IMR-90 (cell line): ENCODE data around the gene CPEB1. TPM values are rescaled to one million over a fixed set of nuclear protein-coding genes. Genes with fewer than 3 reads are reported as not detected.
A peak's percentile ranks its signal among the peaks of the same experiment; 100 is the strongest.

ENCODE experiments used
- ATAC-seq: fragments of 200-7000 bp; cut with Tn5 transposase; 2 replicates; pipeline ENCODE4 v1.9.1; 2020; ENCODE audit warnings: low read depth, mild to moderate bottlenecking, moderate library complexity
- BruUV-seq: library from RNA; stranded (reverse); fragments of 400-500 nt; replicated peaks from 2 replicates; lab custom pipeline; 2021; lab: Mats Ljungman, UMichigan
- CTCF ChIA-PET: fragments of 300-600 bp; formaldehyde crosslinking; extraction: SDS; loops from one replicate; lab custom pipeline; 2021; ENCODE audit warnings: antibody characterized with exemption; lab: Yijun Ruan, JAX
- POLR2A ChIA-PET: fragments of 300-600 bp; sonication (Branson Sonifier 250); formaldehyde crosslinking; loops from one replicate; lab custom pipeline; 2022; ENCODE audit warnings: antibody characterized with exemption; ENCODE audit not compliant: unreplicated experiment; lab: Charles Lee
- DNase-seq: peaks from one replicate; pipeline ENCODE4 v3.0.0; 2013
- H2AFZ ChIP-seq: replicated peaks from 2 replicates; pipeline ENCODE3; 2013; ENCODE audit warnings: low read length, mild to moderate bottlenecking; ENCODE audit not compliant: poor library complexity
- H2AK5ac ChIP-seq: 2 replicates; pipeline ENCODE4 v1.6.1; 2013; ENCODE audit warnings: low read depth, low read length, inconsistent platforms
- H2AK9ac ChIP-seq: replicated peaks from 2 replicates; pipeline ENCODE3; 2013; ENCODE audit warnings: mild to moderate bottlenecking, low read depth, low read length, moderate library complexity; ENCODE audit not compliant: poor library complexity
- H2BK120ac ChIP-seq: 2 replicates; pipeline ENCODE4 v1.6.1; 2013; ENCODE audit warnings: low read depth, low read length, inconsistent platforms
- H2BK15ac ChIP-seq: 3 replicates; pipeline ENCODE4 v1.6.1; 2013; ENCODE audit warnings: low read depth, low read length, inconsistent platforms
- H2BK20ac ChIP-seq: 2 replicates; pipeline ENCODE4 v1.6.1; 2013; ENCODE audit warnings: low read depth, mild to moderate bottlenecking, inconsistent platforms, low read length, moderate library complexity
- H2BK5ac ChIP-seq: 2 replicates; pipeline ENCODE4 v1.6.1; 2013; ENCODE audit warnings: mild to moderate bottlenecking, low read depth, low read length, inconsistent platforms; ENCODE audit not compliant: poor library complexity, severe bottlenecking
- H3K14ac ChIP-seq: replicated peaks from 2 replicates; pipeline ENCODE4 v1.6.1; 2013; ENCODE audit warnings: low read depth, low read length, inconsistent platforms
- H3K18ac ChIP-seq: 2 replicates; pipeline ENCODE4 v1.6.1; 2013; ENCODE audit warnings: low read depth, low read length, control low read depth
- H3K23ac ChIP-seq: 2 replicates; pipeline ENCODE4 v1.6.1; 2013; ENCODE audit warnings: low read depth, low read length, inconsistent platforms
- H3K27ac ChIP-seq: 2 replicates; pipeline ENCODE4 v1.5.1; 2013; ENCODE audit warnings: mild to moderate bottlenecking, control low read depth, low read length; ENCODE audit not compliant: insufficient read depth
- H3K27me3 ChIP-seq: 2 replicates; pipeline ENCODE4 v1.6.1; 2013; ENCODE audit warnings: low read length; ENCODE audit not compliant: control insufficient read depth, insufficient read depth
- H3K36me3 ChIP-seq: 2 replicates; pipeline ENCODE4 v1.6.1; 2013; ENCODE audit warnings: low read length, mixed read lengths; ENCODE audit not compliant: control insufficient read depth, insufficient read depth
- H3K4ac ChIP-seq: 2 replicates; pipeline ENCODE4 v1.6.1; 2013; ENCODE audit warnings: low read depth, low read length, inconsistent platforms
- H3K4me1 ChIP-seq: 2 replicates; pipeline ENCODE4 v1.6.1; 2013; ENCODE audit warnings: low read length, mixed read lengths; ENCODE audit not compliant: control insufficient read depth, insufficient read depth
- H3K4me2 ChIP-seq: 2 replicates; pipeline ENCODE4 v1.6.1; 2013; ENCODE audit warnings: low read depth, mild to moderate bottlenecking, control low read depth, low read length, moderate library complexity
- H3K4me3 ChIP-seq: 2 replicates; pipeline ENCODE4 v1.5.1; 2013; ENCODE audit warnings: low read depth, mild to moderate bottlenecking, control low read depth, low read length, moderate library complexity; ENCODE audit not compliant: insufficient read depth
- H3K56ac ChIP-seq: 2 replicates; pipeline ENCODE4 v1.6.1; 2013; ENCODE audit warnings: low read length, inconsistent platforms; ENCODE audit not compliant: insufficient read depth; ENCODE audit errors: extremely low read depth
- H3K79me1 ChIP-seq, 2 experiments: 2 replicates each; pipeline ENCODE4 v1.6.1; 2013; ENCODE audit warnings: low read length in 2 of 2, inconsistent platforms in 1 of 2, low read depth in 1 of 2
- H3K9ac ChIP-seq: 2 replicates; pipeline ENCODE4 v1.6.1; 2013; ENCODE audit warnings: low read depth, low read length, control low read depth
- H3K9me1 ChIP-seq: 2 replicates; pipeline ENCODE4 v1.6.1; 2013; ENCODE audit warnings: low read length, inconsistent platforms; ENCODE audit not compliant: insufficient read depth
- H3K9me3 ChIP-seq: 2 replicates; pipeline ENCODE4 v1.6.1; 2013; ENCODE audit warnings: low read length; ENCODE audit not compliant: control insufficient read depth, insufficient read depth
- H4K20me1 ChIP-seq: 2 replicates; pipeline ENCODE4 v1.6.1; 2013; ENCODE audit warnings: low read length, inconsistent platforms; ENCODE audit not compliant: insufficient read depth
- H4K5ac ChIP-seq: 2 replicates; pipeline ENCODE4 v1.6.1; 2013; ENCODE audit warnings: mild to moderate bottlenecking, low read depth, low read length, control low read depth
- H4K8ac ChIP-seq, 2 experiments: 2 replicates each; pipeline ENCODE4 v1.6.1; 2013; ENCODE audit warnings: low read depth in 2 of 2, low read length in 2 of 2, control low read depth in 1 of 2, inconsistent platforms in 1 of 2
- H4K91ac ChIP-seq: 2 replicates; pipeline ENCODE4 v1.6.1; 2013; ENCODE audit warnings: low read depth, low read length, inconsistent platforms; ENCODE audit not compliant: insufficient read depth
- CEBPB ChIP-seq: IDR thresholded peaks from 2 replicates; pipeline ENCODE4 v1.6.1; 2012; ENCODE audit warnings: low read depth, low read length, improper control_type of control experiment
- CHD1 ChIP-seq: IDR thresholded peaks from 2 replicates; pipeline ENCODE4 v1.6.1; 2012; ENCODE audit warnings: low read depth, low read length, improper control_type of control experiment
- ELK1 ChIP-seq: fragments of 150-350 bp; IDR thresholded peaks from 2 replicates; pipeline ENCODE4 v1.6.1; 2016; ENCODE audit warnings: low read depth, mild to moderate bottlenecking, low read length, moderate library complexity, borderline replicate concordance
- FOS ChIP-seq: fragments of 150-350 bp; IDR thresholded peaks from 2 replicates; pipeline ENCODE4 v1.6.1; 2016; ENCODE audit warnings: low read depth, low read length
- MAZ ChIP-seq: IDR thresholded peaks from 2 replicates; pipeline ENCODE4 v1.6.1; 2012; ENCODE audit warnings: low read depth, mild to moderate bottlenecking, low read length, improper control_type of control experiment, moderate library complexity, borderline replicate concordance
- MXI1 ChIP-seq: IDR thresholded peaks from 2 replicates; pipeline ENCODE4 v1.6.1; 2012; ENCODE audit warnings: low read depth, mild to moderate bottlenecking, low read length, moderate library complexity, borderline replicate concordance
- RAD21 ChIP-seq: IDR thresholded peaks from 2 replicates; pipeline ENCODE4 v1.6.1; 2012; ENCODE audit warnings: low read length, improper control_type of control experiment
- SMC3 ChIP-seq: fragments of 150-350 bp; IDR thresholded peaks from 2 replicates; pipeline ENCODE4 v1.6.1; 2016; ENCODE audit warnings: low read depth, mild to moderate bottlenecking, antibody characterized with exemption, low read length, moderate library complexity
- WGBS, 2 experiments: methylation state at CpG; one replicate each; pipeline versions ENCODE4 v1.1.5 to v1.1.7; 2013; ENCODE audit warnings: missing lambda C conversion rate in 2 of 2; ENCODE audit not compliant: insufficient read length in 1 of 2; ENCODE audit errors: extremely low coverage in 2 of 2; 5-methylcytosine and 5-hydroxymethylcytosine counted together
- dilution Hi-C: fragments of 300-500 bp; cut with HindIII; formaldehyde crosslinking; loops from one replicate; pipeline ENCODE4 v1.14.3; 2018; ENCODE audit warnings: low sequenced_read_pairs; ENCODE audit not compliant: unreplicated experiment
- in situ Hi-C: fragments of 300-500 bp; cut with MboI; formaldehyde crosslinking; loops from 3 replicates; pipeline ENCODE4 v1.14.3; 2019; ENCODE audit warnings: low sequenced_read_pairs, inconsistent platforms, mixed read lengths
- intact Hi-C: fragments of 100-400 bp; cut with micrococcal nuclease; formaldehyde crosslinking; loops from 2 replicates; pipeline ENCODE4 v1.10.0; 2022
- polyA plus RNA-seq, 3 experiments: library from polyadenylated mRNA; depleted of rRNA; stranded (reverse); fragments of >200 nt; gene quantifications; 2 replicates each; pipeline ENCODE4 v1.2.3, GENCODE V29; 2012; ENCODE audit warnings: low replicate concordance in 1 of 3
- total RNA-seq: library from RNA; depleted of rRNA; stranded (reverse); fragments of >200 nt; gene quantifications from 2 replicates; pipeline ENCODE4 v1.2.3, GENCODE V29; 2012

Gene CPEB1
- total and polyA plus RNA-seq, 2 of the 4 experiments (the other 2 are of a cell fraction): 8.9 to 12.5 TPM

GRCh38 chr15:82539691-82540054 lies 107.5 kb downstream of the CPEB1 start:
- Histone ChIP-seq H2AFZ (peak overlapping the region; percentile 95), H3K27me3 (no peaks in the 10 kb centered on the region), H4K5ac (peak overlapping the region; percentile 56), H2BK5ac (peak overlapping the region; percentile 79), H3K9me1 (no peaks in the 10 kb centered on the region), H3K27ac (peak overlapping the region; percentile 83), H3K9ac (peak overlapping the region; percentile 98), H3K36me3 (peaks cover 36% of the 10 kb centered on the region), H3K23ac (peak overlapping the region; percentile 79), H3K4me2 (peak overlapping the region; percentile 87), H2BK120ac (no peak overlapping the region), H3K56ac (peak overlapping the region; percentile 85), H2BK20ac (no peak overlapping the region), H3K4me3 (peak overlapping the region; percentile 99), H2BK15ac (no peak overlapping the region), H3K14ac (peak overlapping the region; percentile 66), H3K18ac (0 out of 2 replicates have a peak overlapping the region, but pooled peaks have one; percentile 13), H2AK9ac (peak overlapping the region; percentile 68), H3K4me1 (peaks cover 6% of the 10 kb centered on the region), H4K91ac (peak overlapping the region; percentile 70), H3K4ac (peak overlapping the region; percentile 93), H4K20me1 (peaks cover 50% of the 10 kb centered on the region), H2AK5ac (peak overlapping the region; percentile 88), H3K79me1 (peaks cover 35 to 51% of the 10 kb centered on the region in 2 experiments), H3K9me3 (no peaks in the 10 kb centered on the region), H4K8ac (peak overlapping the region; percentile 66 to 83)
- in situ Hi-C loops (loop anchor here (10.0 kb wide), 3 partner anchors 165 to 465 kb away; no protein-coding TSS in a partner anchor), intact Hi-C loops (loop anchor here (1.0 to 10.0 kb wide), 4 partner anchors 108 to 461 kb away; partner anchors contain the start of genes AP3B2 and CPEB1), dilution Hi-C loops (no loop called here)
- ChIA-PET POLR2A (no interaction called here), CTCF (interaction anchor here (1.9 kb wide), 1 partner anchor 9 kb away, joined by 6 read pairs; no protein-coding TSS in a partner anchor)
- ATAC-seq (no peak), DNase-seq (no peak)
- no TSS peak for BruUV-seq
- TF ChIP-seq CEBPB (no peak), CHD1 (no peak), FOS (no peak), MXI1 (peak; percentile 1; the same call in 1 of the 2 replicates), RAD21 (no peak), SMC3 (no peak), MAZ (no peak), ELK1 (no peak)
- WGBS, 2 experiments: 0% methylated on average over 4 of the region's 23 CpGs; no CpG with 5 or more reads in 1 of the 2 experiments
